Retinal pigment epithelial cell (primary cell): Measurements from ENCODE around the gene GSN.

Experiments
- DNase-seq: peaks from one replicate; pipeline ENCODE4 v3.0.0-alpha.2; 2010; ENCODE audit warnings: low read depth
- H3K4me3 ChIP-seq: 2 replicates; pipeline ENCODE4 v1.5.1; 2011; ENCODE audit warnings: mild to moderate bottlenecking, low read length, control low read depth, moderate library complexity
- CTCF ChIP-seq: conservative IDR thresholded peaks from 2 replicates; pipeline ENCODE4 v1.5.1; 2011; ENCODE audit warnings: low read depth, low read length, control low read depth, inconsistent platforms

The GSN gene

GRCh38 chr9:121371495-121372061 is 103.6 kb downstream of the GSN start:
- DNase-seq = no peak
- no peak overlapping the region for H3K4me3 ChIP-seq
- TF ChIP-seq CTCF = no peak

GRCh38 chr9:121372239-121373010 is 104.5 kb downstream of the GSN start:
- no peak for TF ChIP-seq CTCF
- no peak for DNase-seq
- no peak overlapping the region for H3K4me3 ChIP-seq

- H3K4me3 ChIP-seq = no peak overlapping the region
- no peak for TF ChIP-seq CTCF
- DNase-seq = no peak
These were observed 105.2 kb downstream of the GSN start for GRCh38 chr9:121373011-121373729.

GRCh38 chr9:121376214-121376830 is 108.4 kb downstream of the GSN start:
- no peak for DNase-seq
- no peak overlapping the region for H3K4me3 ChIP-seq
- TF ChIP-seq CTCF = peak; percentile 38

- no peak for DNase-seq
- no peak for TF ChIP-seq CTCF
- H3K4me3 ChIP-seq = no peak overlapping the region
These were observed 112.9 kb downstream of the GSN start for GRCh38 chr9:121380846-121381245.
